Astrocyte of the hippocampus (primary cell): Measurements from ENCODE around the gene L3MBTL3.

Experiments used
- DNase-seq: peaks from one replicate; pipeline ENCODE4 v3.0.0; 2011; ENCODE audit warnings: low read depth, low spot score

L3MBTL3 gene

GRCh38 chr6:130026859-130027258 lies 8.5 kb downstream of the L3MBTL3 start:
- DNase-seq, result no peak

GRCh38 chr6:130027948-130028347 lies 9.6 kb downstream of the L3MBTL3 start:
- no peak for DNase-seq

GRCh38 chr6:130029163-130029562 lies 10.8 kb downstream of the L3MBTL3 start:
- DNase-seq, result no peak

- DNase-seq, result no peak
Measured at GRCh38 chr6:130032758-130033340, 14.5 kb downstream of the L3MBTL3 start.

GRCh38 chr6:130033949-130034348 lies 15.6 kb downstream of the L3MBTL3 start:
- peak; percentile 8 for DNase-seq

- peak; percentile 84 for DNase-seq
Measured at GRCh38 chr6:130034378-130035146, 16.2 kb downstream of the L3MBTL3 start.

GRCh38 chr6:130035211-130035610 lies 16.8 kb downstream of the L3MBTL3 start:
- DNase-seq, result no peak

- no peak for DNase-seq
Measured at GRCh38 chr6:130037207-130037811, 18.9 kb downstream of the L3MBTL3 start.

- DNase-seq, result no peak
Measured at GRCh38 chr6:130041594-130041993, 23.2 kb downstream of the L3MBTL3 start.

GRCh38 chr6:130043344-130043743 lies 25.0 kb downstream of the L3MBTL3 start:
- no peak for DNase-seq

- no peak for DNase-seq
Measured at GRCh38 chr6:130045622-130046021, 27.2 kb downstream of the L3MBTL3 start.

- no peak for DNase-seq
Measured at GRCh38 chr6:130046671-130047070, 28.3 kb downstream of the L3MBTL3 start.

GRCh38 chr6:130047088-130047995 lies 29.0 kb downstream of the L3MBTL3 start:
- DNase-seq, result no peak

- peak; percentile 42 for DNase-seq
Measured at GRCh38 chr6:130050230-130050629, 31.8 kb downstream of the L3MBTL3 start.

GRCh38 chr6:130054725-130055124 lies 36.3 kb downstream of the L3MBTL3 start:
- no peak for DNase-seq

- DNase-seq, result no peak
Measured at GRCh38 chr6:130055271-130055670, 36.9 kb downstream of the L3MBTL3 start.

- no peak for DNase-seq
Measured at GRCh38 chr6:130057495-130057894, 39.1 kb downstream of the L3MBTL3 start.

- DNase-seq, result no peak
Measured at GRCh38 chr6:130063806-130064205, 45.4 kb downstream of the L3MBTL3 start.

GRCh38 chr6:130065609-130066156 lies 47.3 kb downstream of the L3MBTL3 start:
- DNase-seq, result no peak

GRCh38 chr6:130069485-130069884 lies 51.1 kb downstream of the L3MBTL3 start:
- no peak for DNase-seq

- DNase-seq, result no peak
Measured at GRCh38 chr6:130070326-130070725, 51.9 kb downstream of the L3MBTL3 start.

GRCh38 chr6:130070792-130071191 lies 52.4 kb downstream of the L3MBTL3 start:
- no peak for DNase-seq
